H1 (cell line): ENCODE data around the gene B4GALT5. TPM values are rescaled to one million over a fixed set of nuclear protein-coding genes. Genes with fewer than 3 reads are reported as not detected.

Experiments
- CTCF ChIA-PET: fragments of 300-600 bp; sonication (Branson Sonifier 250); formaldehyde crosslinking; loops from one replicate; lab custom pipeline; 2021; ENCODE audit not compliant: partially characterized antibody; lab: Charles Lee
- POLR2A ChIA-PET: fragments of 300-600 bp; sonication (Branson Sonifier 250); formaldehyde crosslinking; loops from one replicate; lab custom pipeline; 2021; ENCODE audit warnings: inconsistent platforms; ENCODE audit not compliant: partially characterized antibody; lab: Charles Lee
- DNase-seq, 2 experiments: peaks; one replicate each; pipeline versions ENCODE4 v3.0.0 to v3.0.0-alpha.2; 2010 to 2022; ENCODE audit warnings: low spot score in 2 of 2, low read depth in 1 of 2, mixed read lengths in 1 of 2
- FAIRE-seq: peaks from 2 replicates; lab custom pipeline; 2011; peaks lifted over from hg19 to GRCh38; lab: Jason Lieb, UNC
- H2AFZ ChIP-seq: 2 replicates; pipeline ENCODE4 v1.8.1; 2012; ENCODE audit warnings: low read length, inconsistent platforms
- H2AK5ac ChIP-seq: 2 replicates; pipeline ENCODE4 v1.6.1; 2013; ENCODE audit warnings: low read depth, low read length
- H2BK120ac ChIP-seq: replicated peaks from 2 replicates; pipeline ENCODE3; 2013; ENCODE audit warnings: low read depth, low read length, inconsistent platforms
- H2BK12ac ChIP-seq: 2 replicates; pipeline ENCODE4 v1.6.1; 2013; ENCODE audit warnings: low read depth, low read length
- H2BK15ac ChIP-seq: 2 replicates; pipeline ENCODE4 v1.6.1; 2013; ENCODE audit warnings: low read length
- H2BK20ac ChIP-seq: 2 replicates; pipeline ENCODE4 v1.6.1; 2013; ENCODE audit warnings: low read length
- H2BK5ac ChIP-seq: 2 replicates; pipeline ENCODE4 v1.6.1; 2013; ENCODE audit warnings: low read depth, low read length
- H3K14ac ChIP-seq: 2 replicates; pipeline ENCODE4 v1.6.1; 2013; ENCODE audit warnings: inconsistent platforms; ENCODE audit not compliant: insufficient read length
- H3K18ac ChIP-seq: 2 replicates; pipeline ENCODE4 v1.6.1; 2013; ENCODE audit warnings: low read length; ENCODE audit errors: extremely low read depth
- H3K23ac ChIP-seq: 2 replicates; pipeline ENCODE4 v1.6.1; 2013; ENCODE audit warnings: inconsistent platforms; ENCODE audit not compliant: insufficient read length
- H3K23me2 ChIP-seq: 2 replicates; pipeline ENCODE4 v1.6.1; 2013; ENCODE audit warnings: low read depth, low read length
- H3K27ac ChIP-seq: 2 replicates; pipeline ENCODE4 v1.6.1; 2011; ENCODE audit warnings: low read depth, low read length, inconsistent platforms
- H3K27me3 ChIP-seq, 4 experiments: replicated peaks in 1 of 4; 1 replicate in 1 of 4; 2 replicates in 3 of 4; pipeline versions ENCODE4 v1.6.1 to v1.8.1; 2011 to 2013; ENCODE audit warnings: low read length in 3 of 4, mild to moderate bottlenecking in 3 of 4, inconsistent platforms in 2 of 4, mixed read lengths in 2 of 4, moderate library complexity in 1 of 4; ENCODE audit not compliant: control insufficient read depth in 3 of 4, insufficient read depth in 3 of 4; ENCODE audit errors: extremely low read depth in 1 of 4
- H3K36me3 ChIP-seq, 4 experiments: 2 replicates each; pipeline versions ENCODE4 v1.6.1 to v1.8.1; 2011 to 2013; ENCODE audit warnings: mild to moderate bottlenecking in 4 of 4, low read length in 3 of 4, moderate library complexity in 2 of 4, control low read depth in 1 of 4, inconsistent platforms in 1 of 4; ENCODE audit not compliant: insufficient read depth in 4 of 4, control insufficient read depth in 2 of 4
- H3K4ac ChIP-seq: replicated peaks from 2 replicates; pipeline ENCODE3; 2013; ENCODE audit warnings: low read length, low read depth, mixed read lengths, inconsistent platforms; ENCODE audit not compliant: insufficient read length
- H3K4me1 ChIP-seq, 4 experiments: replicated peaks in 1 of 4; 1 replicate in 1 of 4; 2 replicates in 3 of 4; pipeline versions ENCODE4 v1.6.1 to v1.8.1; 2011 to 2013; ENCODE audit warnings: low read length in 3 of 4, inconsistent platforms in 2 of 4, mixed read lengths in 1 of 4; ENCODE audit not compliant: insufficient read depth in 4 of 4, control insufficient read depth in 3 of 4
- H3K4me2 ChIP-seq, 2 experiments: 2 replicates each; pipeline versions ENCODE4 v1.6.1 to v1.8.1; 2011 to 2013; ENCODE audit warnings: low read depth in 2 of 2, low read length in 2 of 2, control low read depth in 1 of 2, inconsistent platforms in 1 of 2, mild to moderate bottlenecking in 1 of 2; ENCODE audit not compliant: insufficient read depth in 1 of 2
- H3K4me3 ChIP-seq, 4 experiments: fragments of 200-600, 300-600 bp in 1 of 4; sonication (generic), shearing (Covaris generic), sonication (Bioruptor Twin) in 1 of 4; 2 replicates each; pipeline versions ENCODE4 v1.5.1 to v1.8.1; 2011 to 2016; ENCODE audit warnings: low read length in 4 of 4, low read depth in 3 of 4, control low read depth in 2 of 4, inconsistent platforms in 2 of 4, mild to moderate bottlenecking in 2 of 4, mixed read lengths in 1 of 4, moderate library complexity in 1 of 4; ENCODE audit not compliant: insufficient read depth in 2 of 4; ENCODE audit errors: extremely low read depth in 1 of 4
- H3K56ac ChIP-seq: replicated peaks from 2 replicates; pipeline ENCODE3; 2013; ENCODE audit warnings: low read depth, mild to moderate bottlenecking, mixed read lengths, low read length, inconsistent platforms; ENCODE audit not compliant: insufficient read length
- H3K79me1 ChIP-seq: 2 replicates; pipeline ENCODE4 v1.6.1; 2013; ENCODE audit warnings: low read depth, low read length, control low read depth
- H3K79me2 ChIP-seq, 2 experiments: 2 replicates each; pipeline versions ENCODE4 v1.6.1 to v1.8.1; 2012 to 2013; ENCODE audit warnings: low read length in 2 of 2, mild to moderate bottlenecking in 2 of 2, inconsistent platforms in 1 of 2; ENCODE audit not compliant: insufficient read depth in 2 of 2, control insufficient read depth in 1 of 2
- H3K9ac ChIP-seq, 4 experiments: replicated peaks in 1 of 4; 1 replicate in 1 of 4; 2 replicates in 3 of 4; pipeline versions ENCODE4 v1.6.1 to v1.8.1; 2011 to 2013; ENCODE audit warnings: low read depth in 3 of 4, low read length in 3 of 4, control low read depth in 2 of 4, mild to moderate bottlenecking in 2 of 4, moderate library complexity in 2 of 4, inconsistent platforms in 1 of 4; ENCODE audit errors: extremely low read depth in 1 of 4
- H3K9me3 ChIP-seq, 2 experiments: 2 replicates each; pipeline versions ENCODE4 v1.6.1 to v1.8.1; 2012 to 2013; ENCODE audit warnings: mild to moderate bottlenecking in 2 of 2, moderate library complexity in 2 of 2, control low read depth in 1 of 2, inconsistent platforms in 1 of 2, low read depth in 1 of 2, low read length in 1 of 2, mixed read lengths in 1 of 2; ENCODE audit not compliant: insufficient read depth in 2 of 2
- H4K20me1 ChIP-seq, 2 experiments: replicated peaks in 1 of 2; 2 replicates each; pipeline versions ENCODE3 to v1.8.1; 2011 to 2013; ENCODE audit warnings: inconsistent platforms in 2 of 2, low read length in 2 of 2, mild to moderate bottlenecking in 1 of 2; ENCODE audit not compliant: insufficient read depth in 2 of 2, control insufficient read depth in 1 of 2
- H4K5ac ChIP-seq: 2 replicates; pipeline ENCODE4 v1.6.1; 2013; ENCODE audit warnings: low read length, low read depth, mixed read lengths, inconsistent platforms; ENCODE audit not compliant: insufficient read length
- H4K8ac ChIP-seq: 2 replicates; pipeline ENCODE4 v1.8.0; 2013; ENCODE audit warnings: mild to moderate bottlenecking, moderate library complexity, low read length, inconsistent platforms; ENCODE audit not compliant: insufficient read depth; ENCODE audit errors: extremely low read depth
- H4K91ac ChIP-seq: replicated peaks from 2 replicates; pipeline ENCODE3; 2013; ENCODE audit warnings: low read length, mixed read lengths, inconsistent platforms; ENCODE audit not compliant: insufficient read length
- CEBPB ChIP-seq: IDR thresholded peaks from 2 replicates; pipeline ENCODE4 v1.6.1; 2012; ENCODE audit warnings: low read depth, low read length
- HDAC2 ChIP-seq, 2 experiments: fragments of 300-600 bp in 1 of 2; sonication (generic) in 1 of 2; IDR thresholded peaks; 2 replicates each; pipeline ENCODE4 v1.6.1; 2011 to 2012; ENCODE audit warnings: low read depth in 2 of 2, low read length in 2 of 2, mild to moderate bottlenecking in 2 of 2, moderate library complexity in 2 of 2, borderline replicate concordance in 1 of 2, inconsistent platforms in 1 of 2
- WGBS, 2 experiments: shearing (Covaris generic) in 1 of 2; methylation state at CpG; one replicate each; pipeline versions ENCODE4 v1.1.6 to v1.1.7; 2013 to 2015; ENCODE audit warnings: low lambda C conversion rate in 2 of 2, mixed read lengths in 2 of 2, inconsistent platforms in 1 of 2, low coverage in 1 of 2, missing lambda C conversion rate in 1 of 2; ENCODE audit not compliant: insufficient replicate concordance in 2 of 2, insufficient coverage in 1 of 2, insufficient read length in 1 of 2; ENCODE audit errors: extremely low coverage in 1 of 2, missing lambda C conversion rate in 1 of 2; 5-methylcytosine and 5-hydroxymethylcytosine counted together
- polyA plus RNA-seq, 7 experiments: library from polyadenylated mRNA; depleted of rRNA in 3 of 7; stranded (reverse) in 5 of 7; unstranded in 2 of 7; fragments of >200 nt in 5 of 7; fragments of 200-250 nt in 2 of 7; gene quantifications; 1 replicate in 5 of 7; 2 replicates in 1 of 7; 4 replicates in 1 of 7; pipeline versions ENCODE4 v1.2.1 to v1.2.3, GENCODE V29; 2011 to 2013; ENCODE audit warnings: missing spikeins in 2 of 7, mixed read lengths in 2 of 7
- total RNA-seq: library from RNA; stranded (reverse); fragmentation: NEBNext Ultra II Directional; extraction: Animal tissue kit (Norgen Biotek cat#: 25700); gene quantifications from 2 replicates; pipeline ENCODE4 v1.2.1, GENCODE V29; 2021

The B4GALT5 gene
- total and polyA plus RNA-seq, 2 of the 8 experiments (the other 6 are each of a cell fraction or from before 2014, with no cell fraction given) = 46.5 to 75.4 TPM

DNA sequence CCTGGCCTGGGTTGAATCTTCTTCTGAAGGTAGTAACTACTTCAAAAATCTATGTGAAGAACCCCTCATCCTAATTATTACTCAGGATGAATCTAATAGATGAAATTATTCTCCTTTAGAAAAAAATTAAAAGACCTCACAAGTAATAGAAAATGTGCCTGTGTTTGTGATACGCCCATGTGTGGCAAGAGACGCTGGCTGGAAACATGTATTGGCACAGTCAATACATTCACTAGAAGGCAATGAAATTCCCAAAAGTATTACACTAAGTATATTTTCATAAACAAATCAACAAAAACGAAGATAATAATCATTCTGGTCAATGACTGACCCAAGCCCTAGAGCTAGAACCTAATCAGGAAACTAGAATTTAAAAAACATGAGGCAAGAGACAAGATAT is 64.0 kb downstream of the B4GALT5 start:
- POLR2A ChIA-PET = no interaction called here
- H4K8ac ChIP-seq = no peak overlapping the region
- no peak overlapping the region for H3K56ac ChIP-seq
- CTCF ChIA-PET = interaction anchor here (1.3 to 2.1 kb wide), 2 partner anchors 9 to 41 kb away, joined by 3 to 4 read pairs; no protein-coding TSS in a partner anchor
- peaks cover 0 to 27% of the 10 kb centered on the region in 2 experiments; a peak in 3 of 4 replicates for H3K79me2 ChIP-seq
- peaks cover 29 to 74% (median 56%) of the 10 kb centered on the region in 4 experiments for H3K36me3 ChIP-seq
- H4K20me1 ChIP-seq = peaks cover 5 to 8% of the 10 kb centered on the region in 2 experiments
- H3K14ac ChIP-seq = no peak overlapping the region
- H2BK120ac ChIP-seq = no peak overlapping the region
- DNase-seq (no peak), FAIRE-seq (no peak)
- no peak overlapping the region for H4K91ac ChIP-seq
- no peaks in the 10 kb centered on the region for H3K9me3 ChIP-seq
- no peak overlapping the region for H2BK12ac ChIP-seq
- no peak overlapping the region for H3K4me2 ChIP-seq
- no peak overlapping the region for H3K4me3 ChIP-seq
- no peak overlapping the region for H2AFZ ChIP-seq
- H3K4me1 ChIP-seq = no peaks in the 10 kb centered on the region
- WGBS, 2 experiments = 82% methylated on average over 3 of the region's 3 CpGs; no CpG with 5 or more reads in 1 of the 2 experiments
- peaks cover 9% of the 10 kb centered on the region for H3K79me1 ChIP-seq
- H3K27me3 ChIP-seq = no peaks in the 10 kb centered on the region
- no peak overlapping the region for H2BK5ac ChIP-seq
- no peak overlapping the region for H2BK15ac ChIP-seq
- H3K18ac ChIP-seq = no peak overlapping the region
- H2AK5ac ChIP-seq = no peak overlapping the region
- H3K23me2 ChIP-seq = no peaks in the 10 kb centered on the region
- no peak overlapping the region for H3K23ac ChIP-seq
- H3K9ac ChIP-seq = no peak overlapping the region
- H3K4ac ChIP-seq = no peak overlapping the region
- no peak overlapping the region for H4K5ac ChIP-seq
- H2BK20ac ChIP-seq = no peak overlapping the region
- H3K27ac ChIP-seq = no peak overlapping the region
- TF ChIP-seq HDAC2 (IDR thresholded peaks at IDR 0.05; ENCODE audit: borderline replicate concordance in 1 of 2, low read depth in 2 of 2, low read length in 2 of 2) (no peak), CEBPB (no peak)
